Activated CD8-positive, alpha-beta memory T cell treated with anti-CD3 and anti-CD28 coated beads, Interleukin-2, amount 50 U/mL, for 4 hours (primary cell): ENCODE data around the gene TBC1D8.
A peak's percentile ranks its signal among the peaks of the same experiment; 100 is the strongest.

ENCODE experiments used
- DNase-seq: peaks from one replicate; pipeline ENCODE4 v3.0.0-alpha.2; 2020

TBC1D8 gene

GRCh38 chr2:100993294-100993693, 157.9 kb downstream of the TBC1D8 start:
- DNase-seq, result no peak

- no peak for DNase-seq
These were observed 158.9 kb downstream of the TBC1D8 start for GRCh38 chr2:100992262-100992661.

- no peak for DNase-seq
These were observed 159.8 kb downstream of the TBC1D8 start for GRCh38 chr2:100991404-100991773.

- DNase-seq, result no peak
These were observed 160.4 kb downstream of the TBC1D8 start for GRCh38 chr2:100990650-100991403.

- no peak for DNase-seq
These were observed 161.0 kb downstream of the TBC1D8 start for GRCh38 chr2:100990166-100990565.

GRCh38 chr2:100989666-100990065, 161.5 kb downstream of the TBC1D8 start:
- no peak for DNase-seq

GRCh38 chr2:100988630-100989417, 162.4 kb downstream of the TBC1D8 start:
- no peak for DNase-seq

- DNase-seq, result no peak
These were observed 163.2 kb downstream of the TBC1D8 start for GRCh38 chr2:100987974-100988373.

GRCh38 chr2:100987536-100987935, 163.6 kb downstream of the TBC1D8 start:
- DNase-seq, result no peak

- DNase-seq, result no peak
These were observed 165.0 kb downstream of the TBC1D8 start for GRCh38 chr2:100986157-100986556.

- DNase-seq, result peak; percentile 82
These were observed 166.3 kb downstream of the TBC1D8 start for GRCh38 chr2:100984892-100985307.

- DNase-seq, result no peak
These were observed 167.4 kb downstream of the TBC1D8 start for GRCh38 chr2:100983684-100984310.

- no peak for DNase-seq
These were observed 168.0 kb downstream of the TBC1D8 start for GRCh38 chr2:100983201-100983600.

- DNase-seq, result no peak
These were observed 168.7 kb downstream of the TBC1D8 start for GRCh38 chr2:100982431-100982861.

GRCh38 chr2:100981011-100981410, 170.2 kb downstream of the TBC1D8 start:
- DNase-seq, result no peak

- no peak for DNase-seq
These were observed 171.1 kb downstream of the TBC1D8 start for GRCh38 chr2:100980046-100980445.

- DNase-seq, result no peak
These were observed 172.5 kb downstream of the TBC1D8 start for GRCh38 chr2:100978582-100979191.

- DNase-seq, result no peak
These were observed 173.7 kb downstream of the TBC1D8 start for GRCh38 chr2:100977511-100977910.

GRCh38 chr2:100976645-100977391, 174.4 kb downstream of the TBC1D8 start:
- no peak for DNase-seq

- no peak for DNase-seq
These were observed 175.1 kb downstream of the TBC1D8 start for GRCh38 chr2:100976061-100976460.

GRCh38 chr2:100975521-100975785, 175.7 kb downstream of the TBC1D8 start:
- no peak for DNase-seq

GRCh38 chr2:100974712-100975520, 176.3 kb downstream of the TBC1D8 start:
- no peak for DNase-seq
